D341Med (cell line): ENCODE measurements around the gene KCNT2.
"Not testable (repeated sequence)": the region's sequence is repeated elsewhere in the genome, so short reads cannot be mapped to it uniquely, and the experiment has no call there.

Experiments
- DNase-seq: peaks from one replicate; pipeline ENCODE4 v3.0.0; 2012; ENCODE audit warnings: low spot score

KCNT2 gene

DNA sequence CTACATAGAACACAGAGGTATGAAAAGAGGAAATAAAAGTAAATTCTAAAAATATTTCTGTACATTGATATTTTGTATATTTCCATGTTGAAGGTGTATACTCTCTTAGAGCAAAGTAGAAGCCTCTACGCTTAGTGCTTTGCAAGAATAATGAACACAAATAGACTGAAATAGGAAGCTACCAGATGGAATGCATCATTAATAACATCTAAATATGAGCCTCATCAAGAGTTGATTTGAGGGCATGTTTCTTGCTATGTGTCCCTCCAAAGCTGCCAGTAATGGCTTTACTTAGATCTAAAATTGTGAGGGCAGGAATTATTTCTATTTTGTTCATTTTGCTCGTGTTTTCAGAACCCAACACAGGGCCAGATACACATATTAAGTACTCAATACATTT is 94.4 kb downstream of the KCNT2 start:
- no peak for DNase-seq

DNA sequence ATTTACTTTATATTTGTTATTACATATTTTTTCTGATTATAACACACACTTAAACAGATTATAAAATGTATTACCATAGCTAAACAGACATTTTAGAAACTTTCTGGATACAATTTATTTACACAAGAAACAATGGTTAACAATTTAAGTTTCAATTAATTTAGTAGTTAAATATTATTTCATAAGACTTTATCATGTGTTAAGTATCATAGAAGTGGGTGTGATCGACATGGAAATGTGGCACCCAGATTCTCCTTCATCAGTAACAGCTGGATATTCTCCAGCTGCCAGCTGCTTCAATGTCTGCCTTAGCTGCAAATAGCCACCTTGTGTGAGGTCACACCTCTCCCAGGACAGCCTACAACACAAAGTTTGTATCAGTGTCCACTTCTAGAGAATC is 97.8 kb downstream of the KCNT2 start:
- no peak for DNase-seq

DNA sequence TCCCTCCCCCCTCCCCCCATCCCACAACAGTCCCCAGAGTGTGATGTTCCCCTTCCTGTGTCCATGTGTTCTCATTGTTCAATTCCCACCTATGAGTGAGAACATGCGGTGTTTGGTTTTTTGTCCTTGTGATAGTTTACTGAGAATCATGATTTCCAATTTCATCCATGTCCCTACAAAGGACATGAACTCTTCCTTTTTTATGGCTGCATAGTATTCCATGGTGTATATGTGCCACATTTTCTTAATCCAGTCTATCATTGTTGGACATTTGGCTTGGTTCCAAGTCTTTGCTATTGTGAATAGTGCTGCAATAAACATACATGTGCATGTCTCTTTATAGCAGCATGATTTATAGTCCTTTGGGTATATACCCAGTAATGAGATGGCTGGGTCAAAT is 104.0 kb downstream of the KCNT2 start:
- not testable (repeated sequence) for DNase-seq

DNA sequence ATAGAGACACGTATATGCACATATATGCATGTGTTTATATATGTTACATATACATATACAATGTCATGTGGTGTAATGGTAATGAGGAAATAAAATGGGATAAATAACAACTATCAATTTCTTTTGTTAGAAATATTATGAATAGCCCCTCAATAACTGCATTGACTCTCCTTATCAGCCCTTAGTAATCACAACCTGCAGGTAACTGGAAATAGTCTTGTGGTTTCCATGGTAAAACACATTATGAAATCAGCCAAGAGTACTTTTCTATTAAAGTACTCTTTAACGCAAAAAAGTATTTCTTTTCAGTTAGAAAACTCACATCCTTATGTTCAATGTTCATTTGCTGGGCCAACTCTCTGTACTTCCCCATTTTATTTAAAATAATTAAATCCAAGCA is 105.8 kb downstream of the KCNT2 start:
- no peak for DNase-seq

DNA sequence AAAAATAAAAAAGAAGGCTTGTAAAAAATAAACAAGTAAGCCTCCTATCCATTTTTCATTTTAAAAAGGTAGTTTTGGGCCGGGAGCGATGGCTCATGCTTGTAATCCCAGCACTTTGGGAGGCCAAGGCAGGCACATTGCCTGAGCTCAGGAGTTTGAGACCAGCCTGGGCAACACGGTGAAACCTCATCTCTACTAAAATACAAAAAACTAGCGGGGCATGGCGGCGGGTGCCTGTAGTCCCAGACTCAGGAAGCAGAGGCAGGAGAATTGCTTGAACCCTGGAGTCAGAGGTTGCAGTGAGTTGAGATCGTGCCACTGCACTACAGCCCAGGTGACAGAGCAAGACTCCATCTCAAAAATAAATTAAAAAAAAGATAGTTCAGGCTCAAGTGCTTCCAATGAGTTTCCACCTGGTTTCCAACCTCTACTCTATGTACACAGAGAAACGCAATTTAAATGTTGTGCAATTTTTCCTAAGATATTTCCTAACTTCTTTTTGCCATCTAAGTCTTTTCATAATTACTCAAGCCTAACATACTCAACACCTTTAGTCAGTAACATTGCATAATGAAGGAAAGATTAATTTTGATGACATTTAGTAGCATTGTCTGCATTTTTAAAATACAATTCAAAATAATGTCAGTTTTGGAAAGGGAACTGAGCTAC is 106.3 kb downstream of the KCNT2 start:
- no peak for DNase-seq

DNA sequence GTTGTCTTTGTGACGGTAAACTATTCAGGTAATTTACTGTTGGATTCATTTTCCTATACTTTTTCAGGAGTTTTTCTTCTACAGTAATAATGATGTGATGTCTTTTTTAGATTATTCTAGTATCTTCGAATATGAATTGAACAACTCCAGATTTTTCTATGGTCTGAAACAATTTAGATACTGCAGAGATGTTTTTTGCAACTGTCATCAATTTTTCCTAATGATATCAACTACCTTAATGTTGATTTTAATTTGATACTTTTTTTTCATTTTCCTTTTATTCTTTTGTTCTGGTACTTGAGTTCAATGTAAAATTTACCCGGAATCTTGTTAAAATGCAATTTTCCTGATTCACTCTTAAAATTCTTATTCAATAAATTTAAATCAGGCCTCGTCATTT is 110.4 kb downstream of the KCNT2 start:
- DNase-seq = no peak

DNA sequence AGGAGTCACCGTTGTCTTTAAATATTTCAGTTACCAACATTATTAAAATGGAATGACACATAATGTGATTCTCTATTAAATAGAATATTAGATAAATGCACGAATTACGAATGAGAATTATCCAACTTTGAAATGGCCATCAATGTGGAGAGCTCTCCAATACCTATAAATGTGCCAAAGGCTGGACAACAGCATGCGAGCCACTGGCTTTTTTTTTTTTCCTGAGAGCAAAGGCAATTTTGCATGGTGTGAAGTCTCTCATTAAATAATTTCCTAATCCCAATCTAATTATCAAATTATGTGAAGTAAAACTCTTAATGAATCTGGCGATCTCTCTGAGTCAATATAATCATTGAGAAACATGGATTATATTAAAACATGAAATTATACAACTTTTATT is 113.5 kb downstream of the KCNT2 start:
- DNase-seq = no peak

DNA sequence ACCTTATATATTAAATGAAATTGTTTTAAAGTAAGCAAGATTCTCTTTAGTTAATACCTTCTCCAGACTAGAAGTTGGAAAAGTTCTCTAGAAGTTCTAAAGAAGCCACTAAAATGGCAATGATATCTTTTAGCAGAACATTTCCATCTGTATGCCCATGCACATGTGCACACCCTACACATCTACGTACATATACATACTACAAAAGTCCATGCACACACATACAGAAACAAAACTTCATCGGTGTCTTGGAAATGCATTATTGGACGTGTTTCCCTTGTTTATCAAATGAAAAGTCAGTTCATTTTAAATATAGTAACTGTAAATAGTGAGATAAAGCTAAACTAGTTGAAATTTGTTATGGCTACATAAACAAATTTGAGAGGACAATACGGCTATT is 114.4 kb downstream of the KCNT2 start:
- no peak for DNase-seq

DNA sequence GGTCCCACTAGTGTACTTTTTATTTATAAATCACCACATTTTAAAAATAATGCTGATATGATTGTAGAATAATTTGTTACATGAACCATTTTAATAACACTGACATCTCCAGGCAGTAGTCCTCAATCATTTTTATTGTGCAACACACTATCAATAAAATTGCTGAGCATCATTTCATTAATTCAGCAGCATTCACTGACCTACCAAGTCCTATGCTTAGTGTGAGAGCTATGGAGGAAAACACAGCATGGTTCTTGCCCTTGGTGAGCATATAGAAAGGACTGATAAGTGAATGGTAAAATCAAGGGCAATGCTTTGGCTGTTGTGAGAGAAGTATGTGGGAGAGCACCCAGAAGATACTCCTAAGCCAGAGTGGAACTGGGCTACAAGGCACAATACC is 119.7 kb downstream of the KCNT2 start:
- no peak for DNase-seq

DNA sequence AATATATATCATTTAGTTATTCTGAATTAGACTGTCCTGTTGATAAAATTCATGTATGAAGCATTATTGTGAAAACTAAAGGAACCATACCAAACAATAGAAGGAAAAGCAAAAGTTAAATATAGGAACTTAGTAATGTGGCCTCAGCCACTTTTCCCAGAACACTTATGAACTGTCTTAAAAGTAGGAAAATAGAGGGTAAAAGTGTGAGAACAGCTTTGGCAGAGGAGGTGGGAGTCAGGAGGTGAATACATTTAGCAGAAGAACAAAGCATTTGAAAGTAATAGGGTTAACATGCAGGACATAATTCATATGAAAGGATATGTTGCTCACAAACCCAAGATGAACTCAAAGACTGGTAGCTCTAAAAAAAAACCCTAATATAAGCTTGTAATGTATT is 121.9 kb downstream of the KCNT2 start:
- no peak for DNase-seq

DNA sequence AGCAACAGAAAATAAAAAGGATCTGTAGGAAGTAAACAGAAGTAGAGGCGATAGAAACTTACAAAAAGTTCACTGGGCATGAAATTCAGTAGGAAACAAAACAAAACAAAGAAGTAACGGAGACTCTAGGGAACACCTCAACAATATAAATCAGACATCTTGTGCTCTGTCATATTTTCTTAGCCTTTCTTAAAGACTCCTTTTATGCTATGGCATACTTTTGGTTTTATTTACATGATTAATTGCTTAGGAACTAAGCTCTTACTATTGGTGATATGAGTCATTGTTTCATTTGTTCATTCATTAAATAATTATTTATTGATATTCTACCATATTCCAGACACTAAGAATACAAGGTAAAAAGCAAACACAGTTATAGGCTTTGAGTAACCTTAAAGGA is 126.6 kb downstream of the KCNT2 start:
- DNase-seq = no peak

DNA sequence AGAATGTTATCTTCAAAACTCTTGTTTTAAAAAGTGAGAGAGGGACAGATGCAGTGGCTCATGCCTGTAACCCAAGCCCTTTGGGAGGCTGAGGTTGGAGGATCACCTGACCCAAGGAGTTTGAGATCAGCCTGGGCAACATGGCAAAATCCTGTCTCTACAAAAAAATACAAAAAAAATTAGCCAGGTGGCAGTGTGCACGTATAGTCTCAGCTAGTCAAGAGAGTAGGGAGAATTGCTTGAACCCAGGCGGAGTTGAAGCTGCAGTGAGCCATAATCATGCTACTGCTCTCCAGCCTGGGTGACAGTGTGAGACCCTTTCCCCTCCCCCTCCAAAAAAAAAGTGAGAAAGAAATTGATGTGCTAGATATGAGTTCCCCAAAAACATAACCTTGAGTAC is 131.0 kb downstream of the KCNT2 start:
- DNase-seq = no peak

DNA sequence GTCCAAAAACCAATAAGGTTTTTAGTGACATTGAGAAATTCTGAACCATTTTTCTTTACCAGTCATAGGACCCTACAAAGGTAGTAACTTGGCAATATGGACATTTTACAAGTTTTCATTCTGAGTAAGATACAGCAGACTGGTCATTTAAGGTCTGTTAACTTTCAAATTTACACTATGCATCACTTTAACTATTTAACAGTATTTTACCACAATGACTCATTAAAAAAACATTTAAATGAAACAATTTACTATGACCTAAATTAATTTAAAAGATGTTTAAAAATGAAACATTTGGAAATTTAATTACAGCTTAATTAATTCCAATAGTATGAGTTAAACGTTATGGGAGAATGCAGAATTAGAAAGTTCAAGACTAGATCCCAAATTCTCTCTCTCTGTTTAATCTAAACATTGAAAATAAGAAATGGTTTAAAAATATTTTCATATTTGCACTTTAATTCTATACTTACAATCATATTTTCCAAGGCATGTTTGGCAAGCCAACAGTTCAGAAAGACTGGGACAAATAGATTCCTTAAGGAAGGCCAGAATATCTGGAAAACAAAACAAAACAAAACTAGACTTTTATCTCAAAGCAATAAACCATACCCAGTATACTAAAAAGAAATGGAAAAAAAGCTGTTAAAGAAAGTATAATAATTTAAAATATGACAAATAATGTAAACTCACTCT is 140.9 kb downstream of the KCNT2 start:
- no peak for DNase-seq

DNA sequence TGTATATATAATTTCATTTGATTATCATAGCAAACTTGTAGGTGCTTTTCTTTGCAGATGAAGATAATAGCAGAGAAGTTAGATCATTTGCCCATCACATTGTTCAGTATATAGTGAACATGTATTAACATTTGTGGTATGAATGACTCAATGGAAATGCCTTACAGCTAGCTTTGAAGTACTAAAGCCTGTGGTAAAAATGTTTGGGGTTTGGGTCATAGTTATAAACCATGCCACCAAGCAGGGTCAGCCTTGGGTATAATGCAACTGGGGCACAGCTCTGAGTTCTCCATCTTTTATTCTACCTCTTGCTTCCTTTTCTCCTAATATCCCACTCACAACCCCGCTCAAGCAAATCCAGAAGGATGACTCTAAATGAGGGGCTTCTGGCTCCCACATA is 141.6 kb downstream of the KCNT2 start:
- DNase-seq = no peak

DNA sequence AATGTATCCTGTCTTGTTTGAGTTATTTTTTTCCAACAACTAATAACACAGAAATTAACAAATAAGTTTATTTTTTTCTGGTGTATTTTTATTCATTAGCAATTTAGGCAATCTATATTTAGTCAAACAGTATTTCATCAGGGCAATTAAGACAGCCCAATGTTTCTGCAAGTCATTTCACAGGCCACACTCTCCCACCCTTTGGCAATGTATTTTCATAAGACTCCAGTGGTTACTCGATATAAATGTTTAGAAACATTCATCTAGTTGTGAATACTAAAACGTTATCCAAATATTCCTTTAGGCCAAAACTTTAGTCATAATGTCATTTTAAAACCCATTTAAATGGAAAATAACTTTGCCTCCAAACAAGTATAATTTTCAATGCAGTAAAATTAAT is 142.1 kb downstream of the KCNT2 start:
- no peak for DNase-seq

DNA sequence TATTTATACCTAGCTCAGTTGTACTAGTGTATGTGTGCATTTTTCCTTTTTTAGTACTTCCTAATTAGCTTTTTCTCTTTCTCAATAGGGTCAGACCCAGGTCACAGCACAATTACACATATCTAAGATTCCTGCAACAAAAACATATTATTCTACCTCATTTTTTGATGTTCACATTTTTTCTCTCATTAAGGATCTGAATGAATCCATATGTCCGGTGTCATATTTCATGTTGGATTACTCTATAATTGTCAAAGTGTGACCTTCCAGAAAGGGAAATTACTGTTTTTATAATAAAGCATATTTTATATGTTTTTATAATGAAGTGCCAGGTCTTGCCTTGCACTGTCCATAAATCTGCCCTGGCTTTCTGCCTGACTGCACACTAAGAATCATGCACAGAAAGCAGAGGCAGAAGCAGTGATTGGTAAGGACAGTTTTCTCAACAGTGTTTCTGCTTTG is 143.7 kb downstream of the KCNT2 start:
- no peak for DNase-seq

DNA sequence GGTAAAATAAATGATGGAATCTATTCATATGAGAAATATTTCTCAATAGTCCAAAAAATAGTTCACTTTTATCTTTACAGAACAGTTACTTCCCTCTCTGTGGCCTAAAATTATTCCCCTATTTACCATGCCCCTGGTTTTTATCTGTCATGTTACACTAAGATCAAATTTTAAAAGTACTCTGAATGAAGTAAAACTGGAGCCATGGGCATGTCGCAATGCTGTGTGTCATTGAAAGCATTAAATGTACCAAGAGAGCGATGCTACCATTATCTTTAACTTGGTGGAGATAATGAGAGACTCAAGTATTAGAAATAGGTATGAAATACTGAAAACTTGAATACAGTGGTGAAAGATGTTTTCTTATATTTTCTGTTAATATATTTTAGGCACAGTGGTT is 146.2 kb downstream of the KCNT2 start:
- no peak for DNase-seq

DNA sequence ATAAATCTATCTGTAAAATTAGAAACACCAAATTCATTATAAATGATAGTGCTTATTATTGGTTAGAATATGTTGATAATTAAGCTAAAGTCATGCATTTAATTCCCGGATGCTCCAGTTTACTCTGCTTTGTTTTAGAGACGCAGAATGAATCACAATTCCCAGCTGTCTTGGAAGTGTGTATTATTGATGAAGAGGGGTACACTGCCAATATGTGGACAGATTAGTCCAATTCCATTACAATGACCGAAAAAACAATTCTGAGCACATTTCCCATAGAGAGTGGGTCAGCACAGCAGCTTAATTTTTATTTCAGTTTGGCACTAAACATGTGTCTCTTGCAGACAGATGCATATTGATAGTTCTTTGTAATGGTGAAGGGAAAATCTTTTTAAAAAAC is 146.7 kb downstream of the KCNT2 start:
- DNase-seq = no peak

DNA sequence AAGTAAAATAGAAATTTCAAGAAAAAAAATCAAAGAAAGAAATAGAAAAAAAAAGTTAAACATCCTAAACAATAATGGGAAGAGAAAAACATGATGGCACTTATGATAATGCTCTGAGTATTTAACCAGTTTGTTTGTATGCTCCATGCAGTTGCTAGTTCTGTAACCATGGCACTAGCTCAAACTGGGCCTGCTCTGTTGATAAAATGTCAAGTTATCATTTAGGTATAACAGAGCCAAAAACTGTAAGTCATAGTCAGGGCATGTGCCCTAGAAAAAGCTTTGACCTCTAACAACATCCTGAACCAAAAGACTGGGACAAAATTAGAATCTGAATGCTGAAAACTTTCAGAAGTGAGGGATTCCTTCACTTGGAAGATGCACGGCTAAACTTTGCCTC is 148.9 kb downstream of the KCNT2 start:
- no peak for DNase-seq

DNA sequence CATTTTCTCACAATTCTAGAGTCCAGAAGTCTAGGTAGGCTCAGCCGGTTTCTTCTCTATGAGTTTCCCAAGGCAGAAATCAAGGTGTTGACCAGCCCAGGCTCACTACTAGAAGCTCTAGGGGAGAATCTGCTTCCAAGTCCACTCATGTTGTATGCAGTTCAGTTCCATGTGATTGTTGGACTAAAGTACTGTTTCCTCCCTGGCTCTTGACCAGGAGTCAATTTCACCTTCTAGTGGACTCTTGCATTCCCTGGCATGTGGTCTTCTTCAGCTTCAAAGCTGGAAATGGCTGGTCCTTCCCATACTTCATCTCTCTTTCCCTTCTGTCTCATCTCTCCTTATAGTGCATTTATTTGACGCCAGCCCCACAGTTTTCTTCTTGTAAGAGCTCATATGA is 153.4 kb downstream of the KCNT2 start:
- no peak for DNase-seq

DNA sequence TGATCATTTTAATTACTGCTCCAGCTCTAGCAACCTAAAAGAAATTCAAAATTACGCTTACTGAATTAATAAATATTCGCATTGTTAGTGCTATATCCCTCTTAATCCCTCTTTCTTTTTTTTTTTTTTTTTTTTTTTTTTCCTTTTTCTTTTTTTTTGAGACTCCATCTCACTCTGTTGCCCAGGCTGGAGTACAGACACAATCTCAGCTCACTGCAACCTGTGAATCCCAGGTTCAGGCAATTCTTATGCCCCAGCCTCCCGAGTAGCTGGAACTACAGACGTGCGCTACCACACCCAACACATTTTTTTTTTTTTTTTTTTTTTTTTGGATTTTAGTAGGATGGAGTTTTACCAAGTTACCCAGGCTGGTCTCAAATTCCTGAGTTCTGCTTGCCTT is 157.1 kb downstream of the KCNT2 start:
- no peak for DNase-seq

DNA sequence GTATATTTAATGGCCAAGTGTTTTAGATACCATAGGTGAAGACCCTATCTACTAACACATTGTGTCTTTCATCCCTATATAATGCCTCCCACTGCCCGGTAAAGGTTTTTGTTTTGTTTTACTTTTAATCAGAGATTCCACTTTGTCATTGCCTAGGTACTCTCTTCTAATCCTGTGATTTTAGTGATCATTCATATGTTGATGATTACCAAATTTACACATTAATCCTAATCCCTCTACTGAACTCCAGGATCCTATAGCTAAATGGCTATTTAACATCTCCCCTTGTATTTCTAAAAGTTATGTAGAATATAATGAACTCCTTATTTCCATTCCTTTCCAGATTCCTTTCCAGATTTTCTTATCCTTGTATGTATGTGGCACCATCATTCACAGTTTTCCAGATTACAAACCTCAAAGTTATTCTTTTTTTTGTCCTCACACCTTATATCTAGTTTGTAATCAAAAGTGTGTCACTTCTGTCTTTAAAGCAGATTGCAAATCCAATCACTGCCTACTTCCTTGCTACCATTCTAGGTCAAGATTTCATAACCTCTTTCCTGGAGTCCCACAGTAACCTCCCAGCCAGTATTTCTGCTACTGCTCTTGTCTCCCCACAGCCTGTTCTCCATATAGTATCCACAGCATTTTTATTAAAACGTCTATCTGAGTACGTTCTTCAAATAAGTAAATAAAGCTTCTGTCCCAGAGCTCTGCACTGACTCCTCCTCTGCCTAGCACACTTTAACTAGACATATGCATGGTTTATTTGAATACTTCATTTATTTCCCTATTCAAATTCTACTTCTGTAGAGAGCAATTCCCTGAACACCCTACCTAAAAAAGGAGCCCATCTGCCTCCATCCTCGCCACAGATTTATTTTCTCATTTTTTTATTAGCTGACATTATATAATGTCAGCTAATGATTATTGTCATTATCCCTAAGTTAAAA is 157.8 kb downstream of the KCNT2 start:
- DNase-seq = no peak

DNA sequence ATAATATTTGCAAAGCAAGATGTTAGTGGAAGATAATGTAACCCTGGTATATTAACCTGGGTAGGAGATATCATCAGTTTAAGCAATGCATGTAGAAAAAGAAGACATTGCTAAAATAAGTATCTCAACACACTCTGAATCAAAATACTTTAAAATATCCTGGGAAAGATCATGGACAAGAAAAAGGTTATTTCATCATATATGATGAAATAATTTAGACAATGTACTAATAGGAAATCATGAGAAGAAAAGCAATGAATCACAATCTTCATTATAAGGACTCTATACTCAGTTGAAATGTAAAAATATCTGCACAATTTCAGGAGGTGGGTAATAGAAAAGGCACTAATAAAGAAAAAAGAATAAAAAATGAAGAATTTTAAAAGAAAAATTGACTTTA is 158.8 kb downstream of the KCNT2 start:
- no peak for DNase-seq
